Urothelium cell line (cell line): ENCODE data around the gene BSN.
A peak's percentile ranks its signal among the peaks of the same experiment; 100 is the strongest.

Experiments used
- DNase-seq: peaks from one replicate; pipeline ENCODE4 v3.0.0; 2011; ENCODE audit warnings: low spot score, mixed read lengths
- FAIRE-seq: peaks from 2 replicates; lab custom pipeline; 2011; peaks lifted over from hg19 to GRCh38; lab: Jason Lieb, UNC

BSN gene

GRCh38 chr3:49625071-49625470 is 70.8 kb downstream of the BSN start:
- DNase-seq (no peak), FAIRE-seq (no peak)

- no peak for FAIRE-seq
- DNase-seq: no peak
These were observed 71.9 kb downstream of the BSN start for GRCh38 chr3:49626101-49626581.

DNA sequence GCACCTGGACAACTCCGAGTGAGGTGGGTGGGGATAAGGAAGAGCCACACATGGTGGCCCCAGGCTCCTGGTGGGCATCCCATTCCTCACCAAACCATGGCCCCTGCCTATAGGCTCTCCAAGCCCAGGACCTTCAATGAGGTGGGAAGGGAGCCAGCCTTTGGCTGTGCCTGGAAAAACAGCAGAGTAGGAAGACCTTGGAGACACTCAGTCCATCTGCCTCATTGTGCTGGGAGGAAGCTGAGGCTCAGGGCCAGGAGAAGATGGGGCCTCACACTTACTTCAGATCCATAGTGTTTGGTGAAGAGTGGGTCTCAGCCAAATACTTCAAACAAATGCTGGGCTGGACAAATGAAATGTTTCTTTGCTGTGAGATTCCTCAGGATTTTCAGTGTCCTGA is 72.5 kb downstream of the BSN start:
- no peak for DNase-seq

GRCh38 chr3:49627634-49628033 is 73.4 kb downstream of the BSN start:
- DNase-seq (no peak), FAIRE-seq (no peak)

More for the DNA sequence above, 72.5 kb downstream of the BSN start:
- no peak for FAIRE-seq

DNA sequence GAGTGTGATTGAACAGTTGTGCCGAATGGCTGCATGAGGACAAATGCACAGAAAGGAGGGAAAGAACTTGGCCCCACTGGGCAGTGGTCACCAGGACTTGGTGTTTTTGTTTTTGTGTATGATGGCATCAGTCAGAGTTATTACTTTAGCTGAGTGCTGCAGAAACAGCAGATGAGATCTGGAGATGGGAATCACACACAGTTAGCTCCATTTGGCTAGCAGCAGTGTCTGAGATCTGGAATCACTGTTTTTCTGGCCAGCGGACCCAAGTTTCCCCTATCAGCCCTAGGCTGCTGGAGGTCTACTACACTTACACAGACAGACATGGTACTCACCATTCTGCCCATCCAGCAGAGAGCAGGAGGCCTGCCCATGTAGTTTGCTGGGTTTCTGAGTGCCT is 74.0 kb downstream of the BSN start:
- no peak for DNase-seq
- peak; percentile 67 for FAIRE-seq

DNA sequence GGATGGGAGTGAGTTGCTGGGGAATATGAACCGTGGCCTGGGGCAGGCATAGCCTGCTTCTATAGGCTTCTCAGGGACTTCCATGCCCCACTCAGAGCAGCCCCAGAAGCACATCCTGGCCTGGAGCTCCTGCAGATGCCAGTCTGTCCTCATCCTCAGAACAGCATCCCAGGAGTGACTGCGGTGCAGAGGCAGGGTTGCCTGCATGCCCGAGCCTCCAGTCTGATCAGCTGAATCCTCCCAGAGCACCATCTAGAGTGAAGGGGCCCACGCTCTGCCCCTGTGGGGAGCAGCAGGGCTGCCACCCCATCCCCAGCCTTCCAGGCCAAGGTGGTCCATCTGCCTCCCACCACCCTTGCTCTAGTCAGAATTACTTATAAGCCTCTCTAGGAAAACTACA is 75.2 kb downstream of the BSN start:
- FAIRE-seq (no peak), DNase-seq (no peak)

- DNase-seq (no peak), FAIRE-seq (no peak)
These were observed 75.6 kb downstream of the BSN start for GRCh38 chr3:49629866-49630265.

DNA sequence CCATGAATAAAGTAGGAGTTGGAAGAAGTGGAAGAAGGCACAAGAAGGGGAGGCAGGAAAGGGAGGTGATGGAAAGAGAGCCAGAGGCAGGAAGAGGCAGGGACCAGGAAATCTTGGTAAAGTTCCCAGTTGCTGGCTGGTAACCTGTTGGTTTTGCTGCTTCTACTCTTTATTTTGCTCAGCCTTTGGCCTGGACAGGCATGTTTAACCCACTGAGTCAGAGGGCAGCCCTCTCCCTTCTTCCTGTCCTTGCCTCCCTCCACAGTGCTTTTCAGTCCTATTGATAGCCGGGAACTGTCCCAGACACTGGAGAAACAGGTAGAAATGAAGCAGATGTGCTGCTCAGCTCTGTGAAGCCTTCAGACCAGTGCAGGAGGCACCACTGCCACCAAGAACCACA is 76.5 kb downstream of the BSN start:
- no peak for DNase-seq
- FAIRE-seq: no peak

GRCh38 chr3:49634736-49635135 is 80.5 kb downstream of the BSN start:
- DNase-seq: no peak
- no peak for FAIRE-seq

- DNase-seq: no peak
- peak; percentile 17 for FAIRE-seq
These were observed 82.8 kb downstream of the BSN start for GRCh38 chr3:49636883-49637609.

GRCh38 chr3:49638445-49638844 is 84.2 kb downstream of the BSN start:
- DNase-seq (peak; percentile 89), FAIRE-seq (no peak)

- FAIRE-seq (no peak), DNase-seq (no peak)
These were observed 85.3 kb downstream of the BSN start for GRCh38 chr3:49639551-49639950.

GRCh38 chr3:49641292-49641691 is 87.0 kb downstream of the BSN start:
- DNase-seq: no peak
- no peak for FAIRE-seq

DNA sequence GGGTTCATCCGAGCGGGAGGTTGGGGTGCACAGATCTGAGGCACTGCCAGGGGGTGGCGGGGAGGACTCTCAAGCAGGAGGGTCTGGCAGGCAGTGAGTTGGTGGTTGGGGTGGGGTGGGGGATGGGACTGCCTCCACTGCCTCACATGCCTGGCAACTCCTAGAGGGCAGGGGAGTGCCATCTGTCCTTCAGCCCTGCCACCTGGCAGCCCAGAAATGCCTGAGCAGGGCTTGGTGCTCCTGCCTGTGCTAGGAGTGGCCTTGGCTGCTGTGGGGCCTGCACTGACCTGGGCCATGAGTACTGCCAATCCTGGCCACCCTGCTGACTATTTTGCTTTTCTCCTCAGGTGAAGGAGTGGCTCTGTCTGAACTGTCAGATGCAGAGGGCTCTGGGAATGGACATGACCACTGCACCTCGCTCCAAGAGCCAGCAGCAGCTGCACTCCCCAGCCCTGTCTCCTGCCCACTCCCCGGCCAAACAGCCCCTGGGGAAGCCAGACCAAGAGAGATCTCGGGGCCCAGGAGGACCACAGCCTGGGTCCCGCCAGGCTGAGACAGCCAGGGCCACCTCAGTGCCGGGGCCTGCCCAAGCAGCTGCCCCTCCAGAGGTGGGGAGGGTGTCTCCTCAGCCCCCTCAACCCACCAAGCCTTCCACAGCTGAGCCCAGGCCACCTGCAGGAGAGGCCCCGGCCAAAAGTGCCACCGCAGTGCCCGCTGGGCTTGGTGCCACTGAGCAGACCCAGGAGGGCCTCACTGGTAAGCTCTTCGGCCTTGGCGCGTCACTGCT is 87.8 kb downstream of the BSN start:
- FAIRE-seq (no peak), DNase-seq (no peak)

GRCh38 chr3:49642708-49643145 is 88.5 kb downstream of the BSN start:
- DNase-seq (no peak), FAIRE-seq (no peak)

DNA sequence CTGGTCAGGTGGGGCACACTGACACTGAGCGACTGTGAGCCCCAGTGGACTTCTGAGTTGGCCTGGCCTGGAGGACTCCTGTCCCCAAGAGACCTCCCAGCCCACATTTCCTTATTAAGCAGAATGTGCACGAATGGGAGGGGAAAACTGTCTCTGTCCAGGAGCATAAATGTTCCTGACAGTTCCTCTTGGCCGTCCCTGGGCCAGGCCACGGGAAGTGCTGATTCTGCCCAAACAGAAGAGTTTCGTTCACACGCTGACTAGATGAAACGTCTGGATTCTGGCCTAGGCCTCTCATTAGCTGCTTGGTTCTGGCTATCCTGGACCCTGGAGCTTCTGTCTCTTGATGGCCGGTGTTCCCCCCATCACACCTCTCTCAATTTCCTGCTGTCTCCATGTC is 90.4 kb downstream of the BSN start:
- no peak for FAIRE-seq

GRCh38 chr3:49646236-49646635 is 92.0 kb downstream of the BSN start:
- DNase-seq: no peak
- FAIRE-seq: no peak

More for the DNA sequence above, 90.4 kb downstream of the BSN start:
- DNase-seq: no peak

DNA sequence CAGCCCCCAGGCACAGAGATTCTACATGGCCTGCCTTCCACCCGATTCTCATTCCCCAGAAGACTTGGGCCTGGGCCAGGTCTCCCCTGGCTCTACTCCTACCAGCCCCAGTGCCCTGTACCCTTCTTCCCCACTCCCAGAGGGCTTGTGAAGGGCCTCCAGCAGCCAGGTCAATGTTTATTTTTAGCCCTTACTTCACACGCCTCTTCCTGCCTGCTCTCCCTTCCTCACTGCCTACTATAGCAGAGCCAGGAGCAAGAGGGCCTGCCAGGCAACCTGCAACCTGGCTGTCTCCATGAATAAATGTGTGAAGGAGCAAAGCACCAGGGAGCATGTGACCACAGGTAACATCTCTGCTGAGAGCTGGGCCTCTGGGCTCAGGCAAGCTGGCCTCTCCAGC is 93.5 kb downstream of the BSN start:
- DNase-seq (no peak), FAIRE-seq (no peak)

DNA sequence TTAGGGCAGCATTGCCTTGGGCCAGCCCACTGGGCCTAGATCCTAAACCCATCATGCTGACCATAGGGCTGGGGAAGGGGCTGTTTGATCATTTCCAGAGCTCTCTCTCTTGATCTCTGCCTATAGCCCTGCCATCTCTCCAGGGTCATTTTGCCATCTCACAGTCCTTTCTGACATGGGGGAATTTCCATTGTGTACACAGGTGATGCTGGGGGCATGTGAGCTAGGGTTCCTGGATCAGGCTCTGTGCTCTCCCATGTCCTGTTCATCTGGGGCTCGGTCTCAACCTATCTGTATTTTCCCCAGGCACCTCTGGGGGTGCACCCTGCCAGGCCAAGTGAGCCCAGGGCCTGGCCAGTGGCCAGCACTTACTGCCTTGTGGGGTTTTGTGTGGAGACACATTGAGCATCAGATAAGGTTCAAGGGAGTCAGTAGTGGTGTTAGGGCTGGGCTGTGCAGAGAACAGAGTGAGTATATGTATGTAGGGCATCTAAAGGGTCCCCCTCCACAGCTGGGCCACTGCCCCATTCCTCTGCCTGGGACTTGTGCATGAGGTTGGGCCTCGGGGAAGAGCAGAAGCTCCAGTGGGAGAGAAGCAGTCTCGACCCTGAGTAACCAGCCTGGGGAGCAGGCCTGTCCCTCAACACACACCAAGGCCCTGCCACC is 94.2 kb downstream of the BSN start:
- DNase-seq: no peak
- FAIRE-seq: no peak

DNA sequence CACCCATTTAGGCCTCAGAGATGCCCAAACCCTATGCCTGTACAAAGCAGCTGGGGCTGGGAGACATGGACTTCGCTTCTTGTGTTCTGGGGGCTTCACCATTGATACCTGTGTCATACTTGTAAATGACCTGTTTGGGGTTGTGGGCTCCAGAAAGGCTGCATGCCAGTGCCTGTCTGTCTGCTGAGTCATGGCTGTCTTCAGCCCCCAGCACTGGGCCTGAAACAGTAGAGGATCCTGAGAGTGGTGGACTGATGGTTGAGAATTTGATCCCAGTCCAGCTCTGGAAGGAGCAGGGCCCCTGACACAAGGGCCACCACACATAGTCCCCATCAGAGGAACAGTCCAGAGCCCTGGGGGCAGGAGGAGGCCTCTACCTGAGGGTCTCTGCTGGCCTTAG is 95.3 kb downstream of the BSN start:
- FAIRE-seq (no peak), DNase-seq (no peak)

DNA sequence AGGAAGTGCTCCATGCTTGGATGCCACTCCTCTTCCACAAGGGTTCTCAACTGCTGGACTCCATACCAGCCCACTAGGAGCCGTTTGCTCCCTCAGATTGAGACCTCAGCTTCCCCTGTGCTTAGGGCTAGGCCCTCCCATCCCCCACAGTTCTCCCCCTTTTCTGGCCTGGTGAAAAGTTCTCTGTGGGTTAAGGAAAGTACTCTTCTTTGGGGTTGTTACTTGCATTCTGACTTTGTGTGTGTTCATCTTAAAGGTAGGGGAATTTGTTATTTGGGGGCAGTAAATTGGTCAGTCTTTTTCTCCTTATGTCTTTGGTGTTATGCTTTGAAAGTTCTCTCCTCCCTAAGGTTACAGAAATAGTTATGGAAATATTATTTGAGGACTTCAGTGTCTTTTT is 95.9 kb downstream of the BSN start:
- no peak for FAIRE-seq

GRCh38 chr3:49650637-49651036 is 96.4 kb downstream of the BSN start:
- FAIRE-seq (no peak), DNase-seq (no peak)

More for the DNA sequence above, 95.9 kb downstream of the BSN start:
- no peak for DNase-seq
